PC-9 (cell line): ENCODE data around the gene PDZD4. TPM values are rescaled to one million over a fixed set of nuclear protein-coding genes. Genes with fewer than 3 reads are reported as not detected.

Experiments used
- BruUV-seq: library from RNA; stranded (reverse); fragments of 400-500 nt; replicated peaks from 2 replicates; lab custom pipeline; 2021; lab: Mats Ljungman, UMichigan
- CTCF ChIA-PET: fragments of 300-600 bp; sonication (Branson Sonifier 250); formaldehyde crosslinking; loops from one replicate; lab custom pipeline; 2022; ENCODE audit warnings: antibody characterized with exemption; lab: Charles Lee
- POLR2A ChIA-PET: fragments of 300-600 bp; sonication (Branson Sonifier 250); formaldehyde crosslinking; loops from one replicate; lab custom pipeline; 2022; ENCODE audit warnings: antibody characterized with exemption; ENCODE audit not compliant: unreplicated experiment; lab: Charles Lee
- DNase-seq, 2 experiments: peaks; one replicate each; pipeline versions ENCODE4 v3.0.0 to v3.0.0-alpha.2; 2015 to 2022; ENCODE audit warnings: mixed read lengths in 1 of 2
- H2AFZ ChIP-seq: fragments of 200-600 bp; sonication (generic); 2 replicates; pipeline ENCODE4 v1.8.1; 2017; ENCODE audit warnings: antibody characterized with exemption
- H3F3A ChIP-seq: fragments of 200-600 bp; sonication (generic); 2 replicates; pipeline ENCODE4 v1.8.1; 2017; ENCODE audit warnings: antibody characterized with exemption, mild to moderate bottlenecking, low read depth; ENCODE audit not compliant: insufficient read depth
- H3K27ac ChIP-seq: fragments of 200-600 bp; sonication (generic); 2 replicates; pipeline ENCODE4 v1.6.1; 2016; ENCODE audit warnings: mixed run types
- H3K27me3 ChIP-seq: fragments of 200-600 bp; sonication (generic); 2 replicates; pipeline ENCODE4 v1.6.1; 2016; ENCODE audit warnings: low read depth, mixed run types; ENCODE audit not compliant: insufficient read depth
- H3K36me3 ChIP-seq: fragments of 200-600 bp; sonication (generic); 2 replicates; pipeline ENCODE4 v1.6.1; 2016; ENCODE audit warnings: low read depth, mixed run types
- H3K4me1 ChIP-seq: fragments of 200-600 bp; sonication (generic); replicated peaks from 2 replicates; pipeline ENCODE4 v1.6.1; 2016; ENCODE audit warnings: mixed run types; ENCODE audit not compliant: insufficient read depth
- H3K4me2 ChIP-seq: fragments of 200-600 bp; sonication (generic); 2 replicates; pipeline ENCODE4 v1.6.1; 2017; ENCODE audit warnings: mixed run types
- H3K4me3 ChIP-seq: fragments of 200-600 bp; sonication (generic); 2 replicates; pipeline ENCODE4 v1.6.1; 2016; ENCODE audit warnings: mixed run types
- H3K79me2 ChIP-seq: fragments of 200-600 bp; sonication (generic); 2 replicates; pipeline ENCODE4 v1.6.1; 2017; ENCODE audit warnings: low read depth, mixed run types
- H3K9me2 ChIP-seq: fragments of 200-600 bp; sonication (generic); 2 replicates; pipeline ENCODE4 v1.8.1; 2017; ENCODE audit warnings: mild to moderate bottlenecking; ENCODE audit not compliant: insufficient read depth
- H3K9me3 ChIP-seq: fragments of 200-600 bp; sonication (generic); 2 replicates; pipeline ENCODE4 v1.8.1; 2016; ENCODE audit warnings: low read depth; ENCODE audit not compliant: insufficient read depth
- H4K20me1 ChIP-seq: fragments of 200-600 bp; sonication (generic); 2 replicates; pipeline ENCODE4 v1.8.1; 2017; ENCODE audit not compliant: insufficient read depth
- CTCF ChIP-seq: fragments of 200-600 bp; sonication (generic); conservative IDR thresholded peaks from 2 replicates; pipeline ENCODE4 v1.6.1; 2017; ENCODE audit warnings: mixed run types, antibody characterized with exemption, mild to moderate bottlenecking, moderate library complexity
- EZH2 ChIP-seq: fragments of 200-600 bp; sonication (generic); IDR thresholded peaks from 2 replicates; pipeline ENCODE4 v1.8.0; 2017; ENCODE audit warnings: antibody characterized with exemption, low read depth
- intact Hi-C: fragments of 100-400 bp; cut with micrococcal nuclease; formaldehyde crosslinking; loops from one replicate; pipeline ENCODE4 v1.10.0; 2022; ENCODE audit not compliant: unreplicated experiment
- total RNA-seq: library from RNA; stranded (reverse); gene quantifications from 2 replicates; pipeline ENCODE4 v1.2.3, GENCODE V29; 2021

Gene PDZD4
- total RNA-seq, 1 experiment from 2014 or later, result 0.17 TPM

GRCh38 chrX:153812220-153812619 is 18.1 kb downstream of the PDZD4 start:
- BruUV-seq, result no TSS peak
- Histone ChIP-seq H3K27me3 (peaks cover 62% of the 10 kb centered on the region), H3K4me3 (no peak overlapping the region), H2AFZ (no peak overlapping the region), H4K20me1 (no peaks in the 10 kb centered on the region), H3K9me2 (no peaks in the 10 kb centered on the region), H3K4me2 (no peak overlapping the region), H3K4me1 (no peaks in the 10 kb centered on the region), H3K79me2 (no peaks in the 10 kb centered on the region), H3K36me3 (no peaks in the 10 kb centered on the region), H3K9me3 (no peaks in the 10 kb centered on the region), H3F3A (no peaks in the 10 kb centered on the region), H3K27ac (no peak overlapping the region)
- CTCF ChIA-PET, result no interaction called here
- TF ChIP-seq EZH2 (no peak), CTCF (no peak)
- POLR2A ChIA-PET, result no interaction called here
- DNase-seq, result no peak
- intact Hi-C loops, result no loop called here

GRCh38 chrX:153807976-153808375 is 22.4 kb downstream of the PDZD4 start:
- Histone ChIP-seq H3K4me3 (no peak overlapping the region), H4K20me1 (no peaks in the 10 kb centered on the region), H3K27me3 (peaks cover 39% of the 10 kb centered on the region; the same call in 1 of the 2 replicates), H2AFZ (no peak overlapping the region), H3K27ac (no peak overlapping the region), H3F3A (no peaks in the 10 kb centered on the region), H3K9me3 (no peaks in the 10 kb centered on the region), H3K4me2 (no peak overlapping the region), H3K36me3 (no peaks in the 10 kb centered on the region), H3K79me2 (no peaks in the 10 kb centered on the region), H3K4me1 (no peaks in the 10 kb centered on the region), H3K9me2 (no peaks in the 10 kb centered on the region)
- CTCF ChIA-PET, result no interaction called here
- no TSS peak for BruUV-seq
- TF ChIP-seq EZH2, result no peak
- no peak for TF ChIP-seq CTCF
- DNase-seq, result no peak
- POLR2A ChIA-PET, result no interaction called here
- intact Hi-C loops, result no loop called here

GRCh38 chrX:153806999-153807575 is 23.3 kb downstream of the PDZD4 start:
- Histone ChIP-seq H3K79me2 (no peaks in the 10 kb centered on the region), H3K9me2 (no peaks in the 10 kb centered on the region), H3F3A (no peaks in the 10 kb centered on the region), H3K4me3 (no peak overlapping the region), H2AFZ (no peak overlapping the region), H3K27me3 (peaks cover 32% of the 10 kb centered on the region; the same call in 1 of the 2 replicates), H3K36me3 (no peaks in the 10 kb centered on the region), H3K9me3 (no peaks in the 10 kb centered on the region), H4K20me1 (no peaks in the 10 kb centered on the region), H3K4me1 (no peaks in the 10 kb centered on the region), H3K4me2 (no peak overlapping the region), H3K27ac (no peak overlapping the region)
- no peak for DNase-seq
- intact Hi-C loops, result no loop called here
- CTCF ChIA-PET, result no interaction called here
- BruUV-seq, result no TSS peak
- no peak for TF ChIP-seq EZH2
- no peak for TF ChIP-seq CTCF
- POLR2A ChIA-PET, result no interaction called here
